Lung microvascular endothelial cell (primary cell): ENCODE measurements around the gene TRPM6. TPM values are rescaled to one million over a fixed set of nuclear protein-coding genes. Genes with fewer than 3 reads are reported as not detected.

Experiments
- DNase-seq, 2 donors: peaks; one replicate each; pipeline versions ENCODE4 v3.0.0 to v3.0.0-alpha.2; 2010; ENCODE audit warnings: low read depth in 2 of 2
- total RNA-seq: library from RNA; depleted of rRNA; stranded (reverse); fragments of >200 nt; gene quantifications from 2 replicates; pipeline ENCODE4 v1.2.1, GENCODE V29; 2014

The TRPM6 gene
- total RNA-seq, 1 donor from 2014 or later, result under 0.01 TPM

DNA sequence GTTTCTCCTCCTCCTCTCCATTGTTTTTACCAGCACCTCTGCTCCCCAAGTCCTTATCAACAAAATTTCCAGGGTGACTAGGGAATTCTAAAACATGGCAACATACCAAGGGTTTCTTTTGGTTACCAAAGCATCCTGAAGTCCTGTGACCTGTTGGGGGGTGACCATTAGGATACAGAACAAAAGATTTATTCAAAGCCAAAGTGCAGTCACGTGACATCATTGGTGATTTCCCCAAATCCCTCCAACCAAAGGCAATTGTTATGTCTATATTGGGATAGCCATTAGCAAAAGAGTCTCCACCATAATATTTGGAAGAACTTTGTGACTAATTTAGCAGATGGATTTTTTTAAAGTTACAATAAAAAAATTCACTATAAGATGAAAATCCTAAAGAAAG, 168.4 kb downstream of the TRPM6 start:
- DNase-seq, result no peak

DNA sequence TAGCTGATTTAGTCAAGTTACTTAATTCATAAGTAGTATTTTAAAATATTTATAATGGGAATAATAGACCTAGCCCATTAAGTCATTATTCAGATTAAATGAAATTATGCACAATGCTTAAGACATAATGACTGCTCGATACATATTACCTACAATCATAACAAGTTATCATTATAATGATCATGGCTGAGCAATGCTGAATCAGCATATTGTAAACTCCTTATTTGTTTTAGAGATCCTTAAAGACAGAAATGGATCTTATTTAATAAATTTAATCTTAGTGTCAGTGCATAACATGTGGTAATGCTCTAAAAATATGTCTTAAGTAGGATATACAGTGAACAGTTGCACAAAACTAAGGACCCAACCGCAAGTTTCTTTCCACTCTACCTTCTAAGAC, 169.0 kb downstream of the TRPM6 start:
- no peak for DNase-seq

DNA sequence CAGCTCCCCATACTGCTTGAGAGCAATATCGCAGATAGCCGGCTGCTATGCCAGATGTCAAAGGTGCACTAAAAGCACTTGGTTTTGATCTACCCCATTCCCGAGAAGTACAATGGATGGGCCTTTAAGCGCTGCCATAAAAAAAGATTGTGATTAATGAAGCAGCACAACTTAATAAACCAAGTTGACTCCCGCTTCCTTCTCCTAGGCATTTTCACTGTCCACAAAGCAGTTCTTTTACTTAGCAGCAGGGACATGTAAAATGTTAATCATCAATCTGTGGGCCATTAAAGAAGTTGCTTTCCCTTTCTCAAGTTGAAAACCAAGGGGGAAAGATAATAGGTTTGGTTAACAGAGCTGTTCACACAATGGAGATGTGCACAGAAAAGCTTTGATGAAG, 176.4 kb downstream of the TRPM6 start:
- no peak for DNase-seq

DNA sequence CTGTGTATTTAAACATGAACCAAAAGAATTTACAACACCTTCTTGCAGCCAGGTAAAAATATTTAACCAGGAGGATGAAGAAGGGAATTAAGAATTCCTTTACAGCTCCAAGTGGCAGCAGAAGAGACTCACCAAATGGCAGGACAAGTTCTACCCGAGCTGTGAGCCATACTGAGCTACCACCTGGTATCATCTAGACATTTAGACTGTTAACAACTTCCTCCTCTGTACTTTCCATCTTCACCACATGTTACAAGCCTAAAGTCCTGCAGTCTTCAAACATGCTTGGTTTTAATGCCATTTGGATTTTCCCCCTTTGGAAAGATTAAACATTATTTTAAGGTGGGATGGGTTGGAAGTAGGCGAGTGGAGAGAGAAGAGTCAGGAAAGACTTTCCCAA, 190.2 kb downstream of the TRPM6 start:
- DNase-seq, result no peak

DNA sequence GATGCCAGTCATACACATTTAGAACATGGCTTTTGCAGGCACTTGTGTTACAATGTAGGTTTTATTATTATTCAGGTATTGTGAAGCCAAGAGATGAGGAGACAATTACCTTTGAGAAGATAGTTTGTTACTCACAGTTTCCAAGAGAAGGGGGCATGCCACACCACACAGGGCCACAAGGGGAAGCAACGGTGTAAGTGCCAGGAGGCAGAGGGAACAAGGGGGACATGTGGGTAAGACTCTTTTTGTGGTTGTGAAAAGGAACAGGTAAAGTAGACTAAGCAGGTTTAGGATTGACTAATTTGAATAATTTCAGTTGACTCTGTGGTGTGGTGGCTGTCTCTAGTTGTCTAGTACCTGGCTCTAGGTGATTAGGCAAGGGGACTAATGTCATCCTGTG, 191.2 kb downstream of the TRPM6 start:
- DNase-seq, result no peak

GRCh38 chr9:74691058-74691457, 196.7 kb downstream of the TRPM6 start:
- DNase-seq, result no peak

DNA sequence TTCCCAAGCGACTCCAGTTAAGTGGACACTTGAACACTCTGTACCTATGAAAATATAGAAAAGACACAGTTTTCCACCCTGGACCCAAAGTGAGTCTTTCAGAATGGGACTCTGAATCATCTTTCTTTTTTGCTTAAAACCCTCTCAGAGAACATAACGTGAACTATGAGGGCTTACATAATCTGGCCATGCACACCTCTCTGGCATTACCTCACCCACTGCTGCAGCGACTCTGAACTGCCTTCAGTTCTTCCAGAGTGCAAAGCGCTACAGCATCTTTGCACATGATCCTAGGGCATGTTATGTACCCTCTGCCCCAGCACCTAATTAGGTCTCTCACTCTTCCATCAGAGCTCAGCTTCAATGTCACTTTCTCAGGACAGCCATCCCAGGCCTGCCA, 204.4 kb downstream of the TRPM6 start:
- DNase-seq, result no peak

DNA sequence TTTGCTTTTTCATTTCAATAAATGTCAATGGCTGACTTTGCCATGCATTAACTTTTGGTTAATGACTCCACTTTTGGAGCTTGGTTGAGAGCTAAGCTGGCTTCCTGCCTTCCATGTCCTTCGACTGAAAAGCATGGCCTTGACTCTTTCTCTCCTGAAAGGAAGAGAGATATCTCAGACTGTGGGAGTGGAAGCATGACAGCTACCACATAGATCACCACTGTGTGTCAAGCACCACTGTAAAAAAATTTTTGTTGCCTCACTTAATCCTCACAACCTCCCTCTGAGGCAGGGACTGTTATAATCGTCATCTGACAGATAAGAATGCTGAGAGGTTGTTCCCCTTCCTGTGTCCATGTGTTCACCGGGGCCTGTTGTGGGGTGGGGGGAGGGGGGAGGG, 205.8 kb downstream of the TRPM6 start:
- DNase-seq, result no peak

DNA sequence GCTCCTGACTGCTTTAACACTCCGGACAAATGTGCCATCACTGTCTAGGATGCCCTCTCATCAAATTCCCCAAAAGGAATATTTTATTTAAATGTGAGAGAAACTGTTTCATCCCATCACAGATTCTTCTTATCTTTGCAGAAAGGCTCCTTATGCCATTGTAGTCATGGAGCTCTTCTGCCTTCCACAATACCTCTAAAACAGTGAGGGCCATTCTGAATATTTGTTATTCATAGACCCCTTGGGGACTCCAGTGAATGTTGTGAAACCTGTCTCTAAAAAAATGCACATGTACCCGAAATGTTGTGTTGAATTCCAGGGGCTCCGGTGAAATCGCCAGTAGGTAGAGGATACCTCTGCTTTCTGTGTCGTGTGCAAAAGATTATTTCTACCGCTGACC, 213.6 kb downstream of the TRPM6 start:
- no peak for DNase-seq

Other genes starting within 250 kb of the TRPM6 start
- 1.7 and 1.8 TPM in 2 replicates for gene C9orf40, start 65.0 kb upstream of the TRPM6 start, total RNA-seq
- 11.3 and 14.3 TPM in 2 replicates for gene CARNMT1, start 140.4 kb upstream of the TRPM6 start, total RNA-seq
- 16.5 and 20.9 TPM in 2 replicates for gene NMRK1, start 200.2 kb upstream of the TRPM6 start, total RNA-seq
- gene OSTF1, start 200.6 kb upstream of the TRPM6 start, total RNA-seq, result 82.6 and 121 TPM in 2 replicates